ENCODE measurements around the gene FGF8.

- TF ChIP-seq CTCF (IDR thresholded peaks at IDR 0.05): no peak
- TF ChIP-seq EP300 (IDR thresholded peaks at IDR 0.05): no peak
- no peak for TF ChIP-seq POLR2AphosphoS5 (IDR thresholded peaks at IDR 0.05)
These were observed 23.7 kb downstream of the FGF8 start for GRCh38 chr10:101752241-101752640.
